Measurements from ENCODE around the gene HLA-DOB. TPM values are rescaled to one million over a fixed set of nuclear protein-coding genes. Genes with fewer than 3 reads are reported as not detected.
A peak's percentile ranks its signal among the peaks of the same experiment; 100 is the strongest.

HLA-DOB gene
- total RNA-seq, 1 donor from 2014 or later = 0.26 TPM

DNA sequence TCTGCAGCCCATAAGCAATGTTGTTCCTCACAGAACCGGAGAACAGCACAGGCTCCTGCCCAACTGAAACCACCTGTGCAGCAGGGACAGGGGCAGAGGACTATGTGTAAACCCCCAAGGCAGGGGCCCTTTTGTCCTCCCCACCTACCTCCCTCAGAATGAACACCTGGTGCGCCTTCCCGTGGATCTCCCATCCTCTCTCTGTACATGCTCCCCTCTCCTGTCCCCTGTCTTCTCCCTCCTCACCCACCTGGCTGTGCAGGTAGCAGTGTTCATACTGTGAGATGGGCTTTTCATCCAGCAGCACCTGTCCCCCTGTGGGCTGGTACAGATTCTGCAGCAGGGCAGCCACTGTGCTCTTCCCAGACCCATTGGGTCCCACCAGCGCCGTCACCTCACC is 13.2 kb upstream of the HLA-DOB start:
- Histone ChIP-seq H3K4me3 (ENCODE audit: low read depth, low read length) (no peak overlapping the region), H3K27me3 (ENCODE audit: control insufficient read depth, insufficient read depth, low read length) (no peaks in the 10 kb centered on the region), H3K36me3 (ENCODE audit: control insufficient read depth, insufficient read depth, low read length) (peaks cover 18% of the 10 kb centered on the region)
- no peak for DNase-seq (ENCODE audit: low read depth)
- no peak for FAIRE-seq
- TF ChIP-seq, protein P1, sequence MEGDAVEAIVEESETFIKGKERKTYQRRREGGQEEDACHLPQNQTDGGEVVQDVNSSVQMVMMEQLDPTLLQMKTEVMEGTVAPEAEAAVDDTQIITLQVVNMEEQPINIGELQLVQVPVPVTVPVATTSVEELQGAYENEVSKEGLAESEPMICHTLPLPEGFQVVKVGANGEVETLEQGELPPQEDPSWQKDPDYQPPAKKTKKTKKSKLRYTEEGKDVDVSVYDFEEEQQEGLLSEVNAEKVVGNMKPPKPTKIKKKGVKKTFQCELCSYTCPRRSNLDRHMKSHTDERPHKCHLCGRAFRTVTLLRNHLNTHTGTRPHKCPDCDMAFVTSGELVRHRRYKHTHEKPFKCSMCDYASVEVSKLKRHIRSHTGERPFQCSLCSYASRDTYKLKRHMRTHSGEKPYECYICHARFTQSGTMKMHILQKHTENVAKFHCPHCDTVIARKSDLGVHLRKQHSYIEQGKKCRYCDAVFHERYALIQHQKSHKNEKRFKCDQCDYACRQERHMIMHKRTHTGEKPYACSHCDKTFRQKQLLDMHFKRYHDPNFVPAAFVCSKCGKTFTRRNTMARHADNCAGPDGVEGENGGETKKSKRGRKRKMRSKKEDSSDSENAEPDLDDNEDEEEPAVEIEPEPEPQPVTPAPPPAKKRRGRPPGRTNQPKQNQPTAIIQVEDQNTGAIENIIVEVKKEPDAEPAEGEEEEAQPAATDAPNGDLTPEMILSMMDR (IDR thresholded peaks at IDR 0.05; ENCODE audit: insufficient read depth, low read length, severe bottlenecking) = no peak

DNA sequence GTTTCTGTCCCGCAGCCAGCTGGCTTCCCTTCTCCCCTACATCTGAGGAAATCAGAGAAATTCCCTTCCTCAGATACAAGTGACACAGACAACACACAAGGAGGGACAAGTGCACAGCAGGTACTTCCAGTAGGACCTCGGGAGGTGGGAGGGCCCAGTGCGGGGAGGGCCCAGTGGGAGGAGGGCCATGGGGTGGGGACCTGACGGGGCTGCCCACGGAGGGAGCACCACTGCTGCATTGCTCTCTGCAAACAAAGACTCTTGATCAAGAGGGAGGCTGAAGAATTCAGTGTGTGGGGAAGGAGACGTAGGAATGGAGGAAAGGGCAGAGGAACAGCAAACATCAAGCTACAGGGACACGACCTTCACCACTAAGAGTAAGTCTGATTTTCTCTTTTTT is 12.7 kb upstream of the HLA-DOB start:
- peaks cover 18% of the 10 kb centered on the region for H3K36me3 ChIP-seq (ENCODE audit: control insufficient read depth, insufficient read depth, low read length)
- TF ChIP-seq, protein P1 (IDR thresholded peaks at IDR 0.05; ENCODE audit: insufficient read depth, low read length, severe bottlenecking) = no peak

DNA sequence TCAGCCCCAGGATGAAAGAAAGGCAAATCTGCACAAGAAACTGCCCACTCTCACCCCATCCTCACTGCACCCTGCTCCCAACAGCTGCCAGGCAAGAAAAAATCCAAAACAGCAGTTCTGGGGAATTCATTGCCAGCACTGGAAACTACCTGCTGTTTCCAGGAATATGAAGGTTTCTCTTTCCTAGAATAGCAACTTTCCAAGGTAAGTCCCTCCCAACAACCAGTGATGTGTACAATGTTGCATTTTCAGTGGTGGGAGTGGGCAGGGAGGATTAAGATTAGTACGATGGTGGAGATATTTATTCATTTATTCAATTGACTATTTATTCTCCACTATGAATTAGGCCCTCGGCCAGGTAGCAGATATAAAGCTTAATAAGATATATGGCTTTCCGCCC is 10.2 kb upstream of the HLA-DOB start:
- no peak for DNase-seq (ENCODE audit: low read depth)
- no peak for FAIRE-seq
- H3K4me3 ChIP-seq (ENCODE audit: low read depth, low read length) = no peak overlapping the region
- TF ChIP-seq, protein P1 (IDR thresholded peaks at IDR 0.05; ENCODE audit: insufficient read depth, low read length, severe bottlenecking) = no peak
- H3K36me3 ChIP-seq (ENCODE audit: control insufficient read depth, insufficient read depth, low read length) = peaks cover 12% of the 10 kb centered on the region
- no peaks in the 10 kb centered on the region for H3K27me3 ChIP-seq (ENCODE audit: control insufficient read depth, insufficient read depth, low read length)

More for the DNA sequence above, 12.7 kb upstream of the HLA-DOB start:
- Histone ChIP-seq H3K4me3 (ENCODE audit: low read depth, low read length) (no peak overlapping the region), H3K27me3 (ENCODE audit: control insufficient read depth, insufficient read depth, low read length) (no peaks in the 10 kb centered on the region)
- FAIRE-seq (no peak), DNase-seq (ENCODE audit: low read depth) (no peak)

DNA sequence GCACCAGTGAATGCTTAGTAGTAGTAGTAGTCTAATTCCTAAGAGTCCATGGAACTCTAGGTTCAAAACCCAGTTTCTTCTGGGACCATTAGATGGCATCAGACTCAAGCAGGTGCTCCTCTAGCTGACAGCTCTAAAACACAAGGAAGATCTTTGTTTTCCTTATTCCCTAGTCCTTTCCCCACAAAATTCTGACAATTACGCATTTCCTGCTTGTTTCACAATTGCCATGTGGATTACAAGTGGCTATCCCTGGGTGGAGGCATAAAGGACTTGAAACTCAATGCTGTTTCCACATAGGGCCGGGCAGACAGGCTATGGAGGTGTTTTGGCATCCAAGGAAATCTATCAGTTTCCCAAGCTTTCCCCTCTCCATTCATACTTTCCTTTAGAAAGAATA is 9.2 kb upstream of the HLA-DOB start:
- H3K36me3 ChIP-seq (ENCODE audit: control insufficient read depth, insufficient read depth, low read length) = peaks cover 9% of the 10 kb centered on the region
- peak; percentile 68 for DNase-seq (ENCODE audit: low read depth)
- no peaks in the 10 kb centered on the region for H3K27me3 ChIP-seq (ENCODE audit: control insufficient read depth, insufficient read depth, low read length)
- H3K4me3 ChIP-seq (ENCODE audit: low read depth, low read length) = no peak overlapping the region
- TF ChIP-seq, protein P1 (IDR thresholded peaks at IDR 0.05; ENCODE audit: insufficient read depth, low read length, severe bottlenecking) = peak; percentile 46
- peak; percentile 72 for FAIRE-seq

DNA sequence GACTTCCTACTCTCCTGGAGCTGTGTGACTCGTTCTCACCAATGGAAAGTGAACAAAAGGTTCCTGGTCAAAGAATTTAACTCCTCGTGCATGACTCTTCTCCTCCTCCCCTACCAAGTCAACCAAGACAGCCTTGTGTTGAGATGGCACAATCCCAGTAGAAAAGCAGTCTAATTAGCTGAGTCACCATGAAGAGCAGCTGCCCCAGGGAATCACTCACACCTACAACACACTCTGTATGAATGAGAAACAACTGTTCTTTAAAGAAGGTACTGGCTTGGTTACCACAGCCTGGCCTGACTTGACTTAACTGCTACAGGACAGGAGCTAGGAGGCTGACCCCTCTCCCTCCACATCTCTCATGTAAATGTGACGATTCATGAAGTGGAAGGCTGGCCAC is 2.9 kb upstream of the HLA-DOB start:
- FAIRE-seq (peak; percentile 98), DNase-seq (ENCODE audit: low read depth) (peak; percentile 95)
- H3K27me3 ChIP-seq (ENCODE audit: control insufficient read depth, insufficient read depth, low read length) = no peaks in the 10 kb centered on the region
- H3K36me3 ChIP-seq (ENCODE audit: control insufficient read depth, insufficient read depth, low read length) = no peaks in the 10 kb centered on the region
- TF ChIP-seq, protein P1 (IDR thresholded peaks at IDR 0.05; ENCODE audit: insufficient read depth, low read length, severe bottlenecking) = no peak
- no peak overlapping the region for H3K4me3 ChIP-seq (ENCODE audit: low read depth, low read length)

DNA sequence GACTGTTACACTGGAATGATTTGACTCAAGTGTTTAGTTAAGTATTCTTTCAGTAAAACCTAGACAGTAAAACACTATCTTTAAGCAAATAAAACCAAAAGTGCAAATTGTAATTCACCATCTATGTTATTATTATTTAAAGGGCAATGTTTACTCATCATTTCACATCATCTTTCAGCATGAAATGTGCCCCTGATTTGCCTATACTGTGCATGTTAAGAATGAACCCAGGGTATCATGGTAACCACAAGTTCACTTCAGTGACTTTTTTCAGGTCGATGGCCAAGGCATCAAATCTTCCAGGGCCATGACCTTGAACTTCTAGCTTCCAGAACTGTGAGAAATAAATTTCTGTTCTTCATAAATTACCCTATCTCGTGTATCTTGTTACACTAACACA is 2.1 kb upstream of the HLA-DOB start:
- H3K27me3 ChIP-seq (ENCODE audit: control insufficient read depth, insufficient read depth, low read length) = no peaks in the 10 kb centered on the region

More for the DNA sequence above, 2.1 kb upstream of the HLA-DOB start:
- Histone ChIP-seq H3K4me3 (ENCODE audit: low read depth, low read length) (no peak overlapping the region), H3K36me3 (ENCODE audit: control insufficient read depth, insufficient read depth, low read length) (no peaks in the 10 kb centered on the region)
- TF ChIP-seq, protein P1 (IDR thresholded peaks at IDR 0.05; ENCODE audit: insufficient read depth, low read length, severe bottlenecking) = no peak
- no peak for FAIRE-seq
- no peak for DNase-seq (ENCODE audit: low read depth)
